AG04449 (cell line): ENCODE data around the gene PCBP1.

Experiments
- CTCF ChIA-PET: fragments of 350-600 bp; formaldehyde crosslinking; extraction: SDS; loops from one replicate; lab custom pipeline; 2021; ENCODE audit warnings: antibody characterized with exemption; lab: Yijun Ruan, JAX
- POLR2A ChIA-PET: fragments of 400-600, 350-600 bp; formaldehyde crosslinking; extraction: SDS; loops from one replicate; lab custom pipeline; 2020; ENCODE audit warnings: antibody characterized with exemption, inconsistent platforms; lab: Yijun Ruan, JAX
- DNase-seq: peaks from one replicate; pipeline ENCODE4 v3.0.0-alpha.2; 2010; ENCODE audit warnings: low read depth, low spot score
- H3K4me3 ChIP-seq: 2 replicates; pipeline ENCODE4 v1.5.1; 2011; ENCODE audit warnings: low read depth, mild to moderate bottlenecking, control low read depth, low read length
- TF ChIP-seq, protein P1 (sequence below): IDR thresholded peaks from one replicate; pipeline ENCODE4 v1.5.1; 2011; ENCODE audit warnings: mild to moderate bottlenecking, moderate library complexity, low read length, control low read depth, inconsistent platforms; ENCODE audit not compliant: insufficient read depth; ENCODE audit errors: missing control alignments

PCBP1 gene

DNA sequence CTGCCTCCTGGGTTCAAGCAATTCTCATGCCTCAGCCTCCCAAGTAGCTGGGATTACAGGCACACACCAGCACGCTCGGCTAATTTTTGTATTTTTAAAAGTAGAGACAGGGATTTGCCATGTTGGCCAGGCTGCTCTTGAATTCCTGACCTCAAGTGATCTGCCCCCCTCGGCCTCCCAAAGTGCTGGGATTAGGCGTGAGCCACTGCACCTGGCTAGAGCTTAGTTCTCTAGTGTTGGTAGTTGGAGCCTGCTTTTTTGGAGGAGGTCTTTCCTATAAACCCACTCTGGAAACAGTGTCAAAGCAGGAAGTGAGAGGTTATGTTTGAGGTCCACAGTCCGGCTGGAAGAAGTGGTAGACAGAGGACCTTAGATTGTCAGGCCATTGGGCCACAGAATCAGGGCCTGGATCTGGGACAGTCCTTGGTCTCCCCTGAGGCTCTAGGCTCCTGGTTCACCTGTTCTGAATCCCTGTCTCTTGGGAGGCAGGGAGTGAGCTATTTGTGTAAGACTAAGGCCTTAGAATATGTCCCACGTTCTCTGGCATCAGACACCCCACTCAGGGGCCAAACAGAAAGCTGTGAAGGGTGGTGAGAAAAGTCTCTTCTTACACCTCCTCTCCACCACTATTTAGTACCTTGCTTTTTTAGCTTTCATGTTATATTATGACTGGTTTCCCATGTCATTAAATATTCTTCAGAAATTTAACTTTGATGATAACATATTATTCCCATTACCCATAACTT lies 34.5 kb downstream of the PCBP1 start:
- ChIA-PET CTCF (interaction anchor here (1.2 to 1.5 kb wide), 3 partner anchors 11 to 209 kb away, joined by 3 to 5 read pairs (median 3); no protein-coding TSS in a partner anchor), POLR2A (interaction anchor here (1.1 kb wide), 1 partner anchor 35 kb away, joined by 4 read pairs; no protein-coding TSS in a partner anchor)
- no peak overlapping the region for H3K4me3 ChIP-seq
- DNase-seq = no peak
- TF ChIP-seq, protein P1, sequence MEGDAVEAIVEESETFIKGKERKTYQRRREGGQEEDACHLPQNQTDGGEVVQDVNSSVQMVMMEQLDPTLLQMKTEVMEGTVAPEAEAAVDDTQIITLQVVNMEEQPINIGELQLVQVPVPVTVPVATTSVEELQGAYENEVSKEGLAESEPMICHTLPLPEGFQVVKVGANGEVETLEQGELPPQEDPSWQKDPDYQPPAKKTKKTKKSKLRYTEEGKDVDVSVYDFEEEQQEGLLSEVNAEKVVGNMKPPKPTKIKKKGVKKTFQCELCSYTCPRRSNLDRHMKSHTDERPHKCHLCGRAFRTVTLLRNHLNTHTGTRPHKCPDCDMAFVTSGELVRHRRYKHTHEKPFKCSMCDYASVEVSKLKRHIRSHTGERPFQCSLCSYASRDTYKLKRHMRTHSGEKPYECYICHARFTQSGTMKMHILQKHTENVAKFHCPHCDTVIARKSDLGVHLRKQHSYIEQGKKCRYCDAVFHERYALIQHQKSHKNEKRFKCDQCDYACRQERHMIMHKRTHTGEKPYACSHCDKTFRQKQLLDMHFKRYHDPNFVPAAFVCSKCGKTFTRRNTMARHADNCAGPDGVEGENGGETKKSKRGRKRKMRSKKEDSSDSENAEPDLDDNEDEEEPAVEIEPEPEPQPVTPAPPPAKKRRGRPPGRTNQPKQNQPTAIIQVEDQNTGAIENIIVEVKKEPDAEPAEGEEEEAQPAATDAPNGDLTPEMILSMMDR = no peak

DNA sequence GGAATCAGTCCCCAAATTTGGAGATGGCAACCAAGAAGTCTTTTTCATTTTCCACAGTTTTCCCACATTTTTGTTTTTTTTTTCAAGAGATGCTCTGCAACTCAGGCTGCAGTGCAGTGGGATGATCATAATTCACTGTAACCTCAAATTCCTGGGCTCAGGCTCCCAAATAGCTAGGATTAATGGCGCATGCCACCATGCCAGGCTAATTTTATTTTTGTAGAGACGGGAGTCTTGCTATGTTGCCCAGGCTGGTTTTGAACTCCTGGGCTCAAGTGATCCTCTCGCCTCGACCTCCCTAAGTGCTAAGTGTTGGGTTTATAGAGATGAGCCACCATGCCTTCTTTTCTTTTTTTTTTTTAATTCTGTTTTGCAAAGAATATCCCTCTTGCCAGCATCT lies 35.2 kb downstream of the PCBP1 start:
- TF ChIP-seq, protein P1 = no peak
- ChIA-PET CTCF (interaction anchor here (1.2 to 1.5 kb wide), 2 partner anchors 10 to 15 kb away, joined by 3 to 5 read pairs; no protein-coding TSS in a partner anchor), POLR2A (interaction anchor here (1.1 kb wide), 1 partner anchor 36 kb away, joined by 4 read pairs; no protein-coding TSS in a partner anchor)
- no peak for DNase-seq
- no peak overlapping the region for H3K4me3 ChIP-seq

- H3K4me3 ChIP-seq = peak overlapping the region; percentile 54; the same call in 1 of the 2 replicates
- TF ChIP-seq, protein P1 = no peak
- CTCF ChIA-PET = interaction anchor here (0.9 to 2.0 kb wide), 3 partner anchors 10 to 15 kb away, joined by 3 to 6 read pairs (median 5); no protein-coding TSS in a partner anchor
- DNase-seq = no peak
- POLR2A ChIA-PET = interaction anchor here (0.7 to 2.2 kb wide), 7 partner anchors 13 to 209 kb away, joined by 3 to 11 read pairs (median 5); partner anchors contain the start of gene MXD1
These were observed 36.0 kb downstream of the PCBP1 start for GRCh38 chr2:70123051-70123828.

DNA sequence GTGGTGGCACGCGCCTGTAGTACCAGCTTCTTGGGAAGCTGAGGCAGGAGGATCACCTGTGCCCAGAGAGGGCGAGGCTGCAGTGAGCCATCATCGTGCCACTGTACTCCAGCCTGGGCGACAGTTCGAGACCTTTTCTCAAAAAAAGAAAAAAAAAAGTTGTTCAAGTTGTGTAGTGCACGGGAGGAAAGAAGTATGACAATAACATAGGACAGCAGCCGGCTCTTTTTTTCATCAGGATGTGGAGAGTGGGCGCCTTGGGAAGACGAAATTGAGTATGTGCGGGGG lies 36.5 kb downstream of the PCBP1 start:
- TF ChIP-seq, protein P1 = no peak
- ChIA-PET POLR2A (interaction anchor here (0.6 to 2.2 kb wide), 9 partner anchors 8 to 209 kb away, joined by 3 to 11 read pairs (median 5); partner anchors contain the start of gene MXD1), CTCF (interaction anchor here (0.9 to 2.0 kb wide), 3 partner anchors 10 to 19 kb away, joined by 3 to 6 read pairs (median 4); no protein-coding TSS in a partner anchor)
- DNase-seq = no peak
- peak overlapping the region; percentile 54 for H3K4me3 ChIP-seq

- peak overlapping the region; percentile 52 for H3K4me3 ChIP-seq
- DNase-seq = no peak
- POLR2A ChIA-PET = interaction anchor here (1.0 to 2.2 kb wide), 8 partner anchors 8 to 35 kb away, joined by 3 to 11 read pairs (median 5); no protein-coding TSS in a partner anchor
- CTCF ChIA-PET = interaction anchor here (0.6 to 3.1 kb wide), 6 partner anchors 9 to 54 kb away, joined by 3 to 12 read pairs (median 4); no protein-coding TSS in a partner anchor
- TF ChIP-seq, protein P1 = no peak
These were observed 37.8 kb downstream of the PCBP1 start for GRCh38 chr2:70124983-70125480.
